C4-2B (cell line): ENCODE data around the gene RHOH.

ENCODE experiments used
- H3K27ac ChIP-seq: fragments of 450-650 bp; 2 replicates; pipeline ENCODE4 v1.5.1; 2017
- CTCF ChIP-seq: fragments of 450-650 bp; conservative IDR thresholded peaks from 2 replicates; pipeline ENCODE4 v1.5.1; 2017; ENCODE audit warnings: mild to moderate bottlenecking
- ZFX ChIP-seq: fragments of 450-650 bp; IDR thresholded peaks from 2 replicates; pipeline ENCODE4 v1.6.1; 2017

RHOH gene

GRCh38 chr4:40165916-40166315 lies 30.9 kb upstream of the RHOH start:
- no peak overlapping the region for H3K27ac ChIP-seq
- TF ChIP-seq CTCF, result no peak
- TF ChIP-seq ZFX, result no peak

GRCh38 chr4:40168070-40168469 lies 28.8 kb upstream of the RHOH start:
- H3K27ac ChIP-seq, result no peak overlapping the region
- TF ChIP-seq CTCF (no peak), ZFX (no peak)

- no peak for TF ChIP-seq CTCF
- no peak for TF ChIP-seq ZFX
- no peak overlapping the region for H3K27ac ChIP-seq
Measured at GRCh38 chr4:40170588-40170987, 26.2 kb upstream of the RHOH start.

GRCh38 chr4:40173470-40173875 lies 23.4 kb upstream of the RHOH start:
- TF ChIP-seq CTCF (no peak), ZFX (no peak)
- H3K27ac ChIP-seq, result no peak overlapping the region

- TF ChIP-seq CTCF (no peak), ZFX (no peak)
- H3K27ac ChIP-seq, result no peak overlapping the region
Measured at GRCh38 chr4:40176602-40177001, 20.2 kb upstream of the RHOH start.

GRCh38 chr4:40177591-40177990 lies 19.2 kb upstream of the RHOH start:
- no peak for TF ChIP-seq ZFX
- no peak for TF ChIP-seq CTCF
- H3K27ac ChIP-seq, result no peak overlapping the region

GRCh38 chr4:40178672-40179071 lies 18.2 kb upstream of the RHOH start:
- no peak overlapping the region for H3K27ac ChIP-seq
- TF ChIP-seq ZFX, result no peak
- TF ChIP-seq CTCF, result no peak
